Body of pancreas (tissue), 4 donors: ENCODE results near the gene PLCB1.

Experiments
- POLR2A ChIP-seq, 3 donors: fragments of 450-650 bp; IDR thresholded peaks; one replicate each; pipeline ENCODE4 v1.6.1; 2016; ENCODE audit warnings: antibody characterized with exemption in 3 of 3, mild to moderate bottlenecking in 2 of 3
- TF ChIP-seq, protein P1 (sequence below), 7 experiments: fragments of 450-650 bp in 4 of 7; fragments of 200-600 bp in 3 of 7; sonication (generic) in 3 of 7; IDR thresholded peaks; one replicate each; pipeline ENCODE4 v1.5.1; 2016 to 2019; ENCODE audit warnings: antibody characterized with exemption in 7 of 7

DNA sequence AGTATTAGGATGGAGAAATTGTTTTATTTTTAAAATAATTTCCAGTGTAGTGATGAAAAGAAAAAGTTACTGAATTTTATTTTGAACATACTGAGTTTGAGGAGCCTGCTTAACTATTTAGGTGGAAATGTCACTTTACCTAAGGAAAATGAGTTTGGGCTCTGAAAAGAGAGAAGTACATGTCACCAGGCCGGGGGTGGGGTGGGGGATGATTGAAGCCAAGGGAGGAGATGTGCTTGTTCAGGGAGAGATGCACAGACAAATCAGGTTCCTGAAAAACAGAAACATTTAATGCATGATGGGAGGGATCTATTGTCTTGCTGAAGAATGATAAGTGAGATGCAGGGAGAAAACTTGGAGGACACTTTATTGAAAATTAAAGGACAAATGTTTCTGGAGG, 71.3 kb downstream of the PLCB1 start:
- TF ChIP-seq, protein P1, sequence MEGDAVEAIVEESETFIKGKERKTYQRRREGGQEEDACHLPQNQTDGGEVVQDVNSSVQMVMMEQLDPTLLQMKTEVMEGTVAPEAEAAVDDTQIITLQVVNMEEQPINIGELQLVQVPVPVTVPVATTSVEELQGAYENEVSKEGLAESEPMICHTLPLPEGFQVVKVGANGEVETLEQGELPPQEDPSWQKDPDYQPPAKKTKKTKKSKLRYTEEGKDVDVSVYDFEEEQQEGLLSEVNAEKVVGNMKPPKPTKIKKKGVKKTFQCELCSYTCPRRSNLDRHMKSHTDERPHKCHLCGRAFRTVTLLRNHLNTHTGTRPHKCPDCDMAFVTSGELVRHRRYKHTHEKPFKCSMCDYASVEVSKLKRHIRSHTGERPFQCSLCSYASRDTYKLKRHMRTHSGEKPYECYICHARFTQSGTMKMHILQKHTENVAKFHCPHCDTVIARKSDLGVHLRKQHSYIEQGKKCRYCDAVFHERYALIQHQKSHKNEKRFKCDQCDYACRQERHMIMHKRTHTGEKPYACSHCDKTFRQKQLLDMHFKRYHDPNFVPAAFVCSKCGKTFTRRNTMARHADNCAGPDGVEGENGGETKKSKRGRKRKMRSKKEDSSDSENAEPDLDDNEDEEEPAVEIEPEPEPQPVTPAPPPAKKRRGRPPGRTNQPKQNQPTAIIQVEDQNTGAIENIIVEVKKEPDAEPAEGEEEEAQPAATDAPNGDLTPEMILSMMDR (IDR thresholded peaks at IDR 0.05), result no peak
- no peak for TF ChIP-seq POLR2A (IDR thresholded peaks at IDR 0.05)
